Subcutaneous preadipocyte (primary cell): ENCODE results near the gene FAM170A. TPM values are rescaled to one million over a fixed set of nuclear protein-coding genes. Genes with fewer than 3 reads are reported as not detected.

Experiments used
- total RNA-seq: library from RNA; depleted of rRNA; stranded (reverse); fragments of >200 nt; gene quantifications from 2 replicates; pipeline ENCODE4 v1.2.3, GENCODE V29; 2012

The FAM170A gene, protein sequence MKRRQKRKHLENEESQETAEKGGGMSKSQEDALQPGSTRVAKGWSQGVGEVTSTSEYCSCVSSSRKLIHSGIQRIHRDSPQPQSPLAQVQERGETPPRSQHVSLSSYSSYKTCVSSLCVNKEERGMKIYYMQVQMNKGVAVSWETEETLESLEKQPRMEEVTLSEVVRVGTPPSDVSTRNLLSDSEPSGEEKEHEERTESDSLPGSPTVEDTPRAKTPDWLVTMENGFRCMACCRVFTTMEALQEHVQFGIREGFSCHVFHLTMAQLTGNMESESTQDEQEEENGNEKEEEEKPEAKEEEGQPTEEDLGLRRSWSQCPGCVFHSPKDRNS
- not detected in 2 replicates for total RNA-seq

DNA sequence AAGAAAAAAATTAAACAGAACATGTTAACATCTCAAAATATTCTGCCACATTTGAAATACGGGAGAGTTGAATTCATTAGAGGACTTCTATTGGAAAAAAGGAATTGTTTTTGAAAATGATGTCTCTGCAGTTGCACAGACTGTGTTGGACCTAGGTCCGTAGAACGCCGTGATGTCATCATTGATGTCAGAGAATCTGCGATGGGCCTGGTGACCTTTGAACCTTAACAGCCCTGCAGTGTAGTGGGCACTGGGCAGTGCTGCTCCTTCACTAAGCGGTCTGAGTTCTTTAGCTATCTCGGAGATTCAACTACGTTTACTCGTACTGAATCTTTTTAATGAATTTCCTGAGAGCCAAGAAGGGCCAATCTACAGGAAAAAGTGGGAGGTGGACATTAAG lies at the start of gene FAM170A:
TSS of gene FAM170A (plus strand) at position 220 of the 400 bp plus-strand sequence. CDS start 211 bp downstream, outside the sequence.

Other genes starting within 250 kb of the FAM170A start
- 138 and 148 TPM in 2 replicates for gene HSD17B4, start 177.1 kb upstream of the FAM170A start, total RNA-seq